Measurements from ENCODE around the gene ZNF831. TPM values are rescaled to one million over a fixed set of nuclear protein-coding genes. Genes with fewer than 3 reads are reported as not detected.
A peak's percentile ranks its signal among the peaks of the same experiment; 100 is the strongest.

Gene ZNF831
- total RNA-seq, 1 donor from 2014 or later = 3.4 TPM

DNA sequence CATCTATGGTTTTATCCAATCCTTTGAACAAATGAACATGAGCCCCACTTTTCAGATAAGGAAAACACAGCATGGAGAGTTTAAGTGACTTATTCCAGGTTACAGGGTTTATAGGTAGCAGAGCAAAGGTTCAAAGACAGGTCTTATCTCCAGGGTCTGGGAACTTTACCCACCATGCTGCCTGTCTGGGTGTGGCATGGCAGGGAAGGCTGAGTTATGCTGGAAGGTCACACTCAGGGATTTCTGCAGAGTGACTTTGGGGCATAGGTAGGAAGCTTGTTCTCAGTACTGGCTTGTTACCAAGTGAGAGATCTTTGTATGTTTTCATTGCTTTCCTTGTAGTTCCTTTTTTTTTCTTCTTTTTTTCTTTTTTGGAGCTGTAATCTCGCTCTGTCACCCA is 1.8 kb downstream of the ZNF831 start:
- H3K36me3 Mint-ChIP-seq (ENCODE audit: low read depth) = peaks cover 20% of the 10 kb centered on the region
- peaks cover 88% of the 10 kb centered on the region for H3K4me1 Mint-ChIP-seq (ENCODE audit: low read depth)
- intact Hi-C loops (cut with micrococcal nuclease) = loop anchor here (2.0 to 10.0 kb wide), 5 partner anchors 273 to 1771 kb away; partner anchors contain the start of genes RBM38, STX16 and VAPB
- peak overlapping the region; percentile 98 for H3K27ac Mint-ChIP-seq
- peaks cover 12% of the 10 kb centered on the region for H3K9me3 Mint-ChIP-seq
- H3K4me3 Mint-ChIP-seq = peak overlapping the region; percentile 88
- H3K27me3 Mint-ChIP-seq (ENCODE audit: insufficient read depth) = no peaks in the 10 kb centered on the region
- no peak for DNase-seq (ENCODE audit: low spot score)

DNA sequence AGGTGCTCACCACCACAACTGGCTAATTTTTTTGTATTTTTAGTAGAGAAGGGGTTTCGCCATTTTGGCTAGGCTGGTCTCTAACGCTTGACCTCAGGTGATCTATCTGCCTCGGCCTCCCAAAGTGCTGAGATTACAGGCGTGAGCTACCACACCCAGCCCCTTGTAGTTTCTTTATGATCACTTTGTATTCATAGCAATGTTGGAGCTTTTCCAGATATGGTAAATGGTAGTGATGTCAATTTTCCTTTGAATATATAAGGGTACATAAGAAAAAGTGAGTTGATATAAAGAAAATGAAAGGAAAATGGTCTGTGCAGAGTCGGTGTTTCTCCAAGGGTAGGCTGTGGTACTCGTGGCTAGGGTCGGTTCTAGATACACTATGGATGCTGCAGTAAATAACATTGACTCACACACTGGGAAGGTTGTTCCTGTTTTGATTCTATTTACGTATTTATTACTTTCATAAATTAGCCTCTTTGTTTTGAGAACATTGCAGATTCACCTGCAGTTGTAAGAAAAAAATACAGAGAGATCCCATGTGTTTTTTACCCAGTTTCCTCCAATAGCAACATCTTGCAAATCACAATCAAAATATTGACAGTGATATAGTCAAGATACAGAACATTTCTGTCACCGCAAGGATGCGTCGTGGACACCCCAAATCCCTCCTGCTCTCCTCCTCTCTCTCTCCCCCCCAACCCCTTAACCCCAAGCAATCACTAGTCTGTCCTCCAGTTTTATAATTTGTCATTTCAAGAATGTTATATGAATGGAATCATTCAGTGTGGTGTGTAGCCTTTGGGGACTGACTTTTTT is 2.5 kb downstream of the ZNF831 start:
- peak overlapping the region; percentile 98 for H3K27ac Mint-ChIP-seq
- intact Hi-C loops (cut with micrococcal nuclease) = loop anchor here (1.0 to 10.0 kb wide), 9 partner anchors 11 to 1771 kb away; partner anchors contain the start of genes ATP5F1E, NELFCD, RBM38 and STX16
- H3K36me3 Mint-ChIP-seq (ENCODE audit: low read depth) = peaks cover 25% of the 10 kb centered on the region
- no peak for DNase-seq (ENCODE audit: low spot score)
- peak overlapping the region; percentile 88 for H3K4me3 Mint-ChIP-seq
- peaks cover 13% of the 10 kb centered on the region for H3K9me3 Mint-ChIP-seq
- H3K27me3 Mint-ChIP-seq (ENCODE audit: insufficient read depth) = no peaks in the 10 kb centered on the region
- peaks cover 88% of the 10 kb centered on the region for H3K4me1 Mint-ChIP-seq (ENCODE audit: low read depth)

DNA sequence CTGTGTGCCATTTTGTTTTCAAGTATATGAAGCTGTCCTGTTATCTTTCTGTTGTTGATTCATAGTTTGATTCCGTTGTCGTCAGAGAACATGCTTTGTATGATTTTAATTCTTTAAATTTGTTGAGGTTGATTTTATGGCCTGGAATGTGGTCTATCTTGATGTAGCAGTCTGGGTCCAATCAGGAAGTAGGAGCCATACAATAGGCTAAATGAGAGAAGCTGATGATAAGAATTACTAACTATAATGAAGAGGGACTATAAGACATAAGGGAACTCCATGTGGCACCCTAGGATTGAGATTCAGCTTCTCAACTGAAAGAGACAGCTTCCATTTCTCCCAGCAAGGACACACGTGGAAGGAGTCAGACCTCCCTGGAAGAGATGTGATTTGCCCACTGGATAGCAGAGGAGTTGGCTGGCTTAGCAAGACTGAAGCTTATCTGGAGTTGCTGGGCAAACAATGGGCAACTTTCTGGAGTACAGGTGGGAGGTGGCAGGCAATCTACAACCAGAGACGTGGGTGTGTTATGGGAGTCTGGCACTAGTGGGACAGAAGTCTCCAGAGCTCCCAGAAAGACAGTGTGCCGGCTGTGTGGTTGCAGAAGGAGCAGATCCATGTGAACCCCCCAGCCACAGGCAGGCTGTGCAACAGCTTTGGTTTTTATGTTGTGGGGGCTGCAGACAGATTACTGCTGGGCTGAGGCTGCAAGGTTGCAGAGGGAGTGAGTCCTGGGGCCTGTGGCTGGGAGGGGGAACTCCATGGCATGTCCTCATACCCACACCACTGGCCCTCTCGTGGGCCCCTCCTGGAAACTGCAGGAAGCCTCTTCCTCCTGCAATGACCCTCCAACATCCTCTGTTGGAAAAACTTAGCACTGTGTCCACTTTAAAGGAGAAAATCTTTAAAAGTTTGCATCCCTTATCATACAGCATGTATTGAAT is 7.1 kb downstream of the ZNF831 start:
- DNase-seq (ENCODE audit: low spot score) = no peak
- intact Hi-C loops (cut with micrococcal nuclease) = no loop called here
- Mint-ChIP-seq H3K27ac (no peak overlapping the region), H3K4me1 (ENCODE audit: low read depth) (peaks cover 68% of the 10 kb centered on the region), H3K36me3 (ENCODE audit: low read depth) (peaks cover 41% of the 10 kb centered on the region), H3K27me3 (ENCODE audit: insufficient read depth) (no peaks in the 10 kb centered on the region), H3K4me3 (no peak overlapping the region), H3K9me3 (peaks cover 13% of the 10 kb centered on the region)

DNA sequence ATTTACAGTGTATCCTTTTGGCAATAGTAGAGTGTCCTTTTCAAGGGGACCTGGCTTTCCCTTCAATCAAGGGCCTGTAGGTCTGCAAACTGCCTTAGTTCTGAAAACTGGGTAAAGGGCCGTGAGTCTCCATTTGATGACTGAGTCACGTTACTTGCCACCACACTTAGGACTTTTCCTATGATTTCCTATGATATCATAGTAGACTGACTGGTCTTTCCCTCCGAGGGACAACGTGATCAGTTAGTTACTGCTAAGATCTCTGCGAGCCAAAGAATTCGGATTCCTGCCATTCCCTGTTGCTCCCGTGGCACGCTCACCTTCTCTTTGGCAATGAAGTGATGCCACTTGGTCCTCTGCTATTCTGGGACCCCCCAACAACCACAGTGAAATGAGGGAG is 8.4 kb downstream of the ZNF831 start:
- intact Hi-C loops (cut with micrococcal nuclease) = no loop called here
- H3K36me3 Mint-ChIP-seq (ENCODE audit: low read depth) = peaks cover 46% of the 10 kb centered on the region

DNA sequence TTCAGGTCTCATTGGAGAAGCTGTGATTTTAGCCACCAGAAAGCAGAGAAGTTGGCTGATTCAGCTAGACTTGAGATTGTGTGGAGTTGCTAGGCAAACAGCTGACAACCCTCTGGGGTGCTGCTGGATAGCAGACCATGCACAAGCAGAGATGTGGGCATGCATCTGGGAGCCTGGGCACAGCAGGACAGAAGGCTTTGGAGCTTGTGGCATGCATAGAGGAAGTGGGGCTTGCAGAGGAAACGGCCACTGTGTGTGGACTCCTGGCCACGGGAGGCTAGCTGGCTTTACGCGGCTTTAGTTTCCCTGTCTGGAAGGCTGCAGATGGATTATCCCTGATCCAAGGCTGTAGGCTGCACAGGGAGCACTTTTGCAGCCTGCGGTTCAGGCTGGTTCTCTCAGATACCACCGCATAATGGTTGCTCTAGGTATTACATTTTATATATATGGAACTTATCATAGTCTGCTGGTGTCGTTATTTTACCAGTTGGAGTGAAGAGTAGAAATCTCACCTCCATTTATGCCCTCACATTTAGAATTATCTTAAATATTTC is 10.4 kb downstream of the ZNF831 start:
- Mint-ChIP-seq H3K9me3 (peaks cover 10% of the 10 kb centered on the region), H3K36me3 (ENCODE audit: low read depth) (peaks cover 45% of the 10 kb centered on the region), H3K27me3 (ENCODE audit: insufficient read depth) (no peaks in the 10 kb centered on the region), H3K27ac (no peak overlapping the region), H3K4me3 (no peak overlapping the region), H3K4me1 (ENCODE audit: low read depth) (peaks cover 69% of the 10 kb centered on the region)
- no peak for DNase-seq (ENCODE audit: low spot score)
- intact Hi-C loops (cut with micrococcal nuclease) = no loop called here

More for the DNA sequence above, 8.4 kb downstream of the ZNF831 start:
- peaks cover 68% of the 10 kb centered on the region for H3K4me1 Mint-ChIP-seq (ENCODE audit: low read depth)
- no peaks in the 10 kb centered on the region for H3K27me3 Mint-ChIP-seq (ENCODE audit: insufficient read depth)
- DNase-seq (ENCODE audit: low spot score) = no peak
- H3K4me3 Mint-ChIP-seq = no peak overlapping the region
- H3K9me3 Mint-ChIP-seq = peaks cover 13% of the 10 kb centered on the region
- no peak overlapping the region for H3K27ac Mint-ChIP-seq

DNA sequence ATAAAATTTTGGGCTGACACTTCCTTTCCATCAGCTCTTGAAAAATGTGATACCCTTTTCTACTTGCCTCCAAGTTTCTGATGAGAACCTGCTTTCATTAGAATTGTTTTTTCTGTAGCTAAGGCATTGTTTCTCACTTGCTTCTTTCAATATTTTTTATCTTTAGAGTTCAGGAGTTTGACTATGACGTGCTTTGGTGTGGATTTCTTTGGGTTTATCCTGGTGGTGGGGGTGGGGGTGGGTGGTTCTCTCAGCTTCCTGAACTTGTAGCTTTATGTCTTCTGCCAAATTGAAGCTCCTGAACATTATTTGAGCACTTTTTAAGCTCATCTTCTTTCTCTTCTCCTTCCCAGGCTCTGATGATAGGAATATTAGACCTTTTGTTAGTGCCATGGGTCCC is 11.4 kb downstream of the ZNF831 start:
- DNase-seq (ENCODE audit: low spot score) = no peak
- no peak overlapping the region for H3K4me3 Mint-ChIP-seq
- H3K27ac Mint-ChIP-seq = peak overlapping the region; percentile 69
- peaks cover 5% of the 10 kb centered on the region for H3K9me3 Mint-ChIP-seq
- H3K36me3 Mint-ChIP-seq (ENCODE audit: low read depth) = peaks cover 40% of the 10 kb centered on the region
- no peaks in the 10 kb centered on the region for H3K27me3 Mint-ChIP-seq (ENCODE audit: insufficient read depth)
- H3K4me1 Mint-ChIP-seq (ENCODE audit: low read depth) = peaks cover 68% of the 10 kb centered on the region
- intact Hi-C loops (cut with micrococcal nuclease) = no loop called here

DNA sequence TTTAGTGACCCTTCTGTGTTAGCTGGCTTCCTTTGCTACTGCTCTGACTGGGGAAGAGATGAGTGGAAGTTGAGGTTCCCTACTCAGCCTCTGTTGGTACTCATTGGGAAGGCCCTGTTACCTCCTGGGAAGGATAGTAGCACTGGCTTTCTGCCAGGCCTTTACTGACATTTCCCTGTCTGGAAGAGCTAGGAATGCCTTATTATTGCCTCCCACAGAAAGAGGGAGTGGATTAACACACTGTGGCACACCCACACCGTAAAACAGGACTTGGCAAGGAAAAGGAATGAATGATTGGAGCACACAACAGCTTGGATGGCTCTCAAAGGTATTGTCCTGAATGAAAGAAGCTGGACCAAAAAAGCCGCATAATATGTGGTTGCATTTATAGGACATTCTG is 12.2 kb downstream of the ZNF831 start:
- Mint-ChIP-seq H3K27me3 (ENCODE audit: insufficient read depth) (no peaks in the 10 kb centered on the region), H3K9me3 (peaks cover 1% of the 10 kb centered on the region), H3K4me3 (no peak overlapping the region), H3K27ac (no peak overlapping the region), H3K4me1 (ENCODE audit: low read depth) (peaks cover 60% of the 10 kb centered on the region), H3K36me3 (ENCODE audit: low read depth) (peaks cover 36% of the 10 kb centered on the region)
- no peak for DNase-seq (ENCODE audit: low spot score)
- intact Hi-C loops (cut with micrococcal nuclease) = no loop called here

DNA sequence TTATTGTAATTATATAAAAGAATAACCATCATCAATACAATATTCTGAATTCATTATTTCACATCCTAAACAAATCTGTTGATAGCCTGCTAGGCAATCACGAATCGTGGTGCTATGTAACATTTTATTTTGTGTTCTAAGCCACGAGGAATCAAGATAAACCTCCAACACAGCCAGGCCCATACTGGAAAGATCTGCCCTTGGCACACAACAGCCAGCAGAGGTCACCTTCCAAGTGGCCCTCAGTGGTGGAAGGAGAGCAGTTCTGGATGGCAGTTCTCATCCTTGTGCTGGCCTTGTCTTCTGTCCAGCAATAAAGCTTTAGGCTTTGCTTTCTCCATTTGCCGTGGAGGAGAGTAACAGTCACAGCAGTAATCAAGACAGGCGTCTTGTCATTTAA is 13.2 kb downstream of the ZNF831 start:
- no peak overlapping the region for H3K4me3 Mint-ChIP-seq
- peaks cover 11% of the 10 kb centered on the region for H3K9me3 Mint-ChIP-seq
- H3K36me3 Mint-ChIP-seq (ENCODE audit: low read depth) = peaks cover 36% of the 10 kb centered on the region
- no peak overlapping the region for H3K27ac Mint-ChIP-seq
- intact Hi-C loops (cut with micrococcal nuclease) = loop anchor here (1.0 kb wide), 1 partner anchor 11 kb away; no protein-coding TSS in a partner anchor
- peaks cover 60% of the 10 kb centered on the region for H3K4me1 Mint-ChIP-seq (ENCODE audit: low read depth)
- no peak for DNase-seq (ENCODE audit: low spot score)
- H3K27me3 Mint-ChIP-seq (ENCODE audit: insufficient read depth) = no peaks in the 10 kb centered on the region

DNA sequence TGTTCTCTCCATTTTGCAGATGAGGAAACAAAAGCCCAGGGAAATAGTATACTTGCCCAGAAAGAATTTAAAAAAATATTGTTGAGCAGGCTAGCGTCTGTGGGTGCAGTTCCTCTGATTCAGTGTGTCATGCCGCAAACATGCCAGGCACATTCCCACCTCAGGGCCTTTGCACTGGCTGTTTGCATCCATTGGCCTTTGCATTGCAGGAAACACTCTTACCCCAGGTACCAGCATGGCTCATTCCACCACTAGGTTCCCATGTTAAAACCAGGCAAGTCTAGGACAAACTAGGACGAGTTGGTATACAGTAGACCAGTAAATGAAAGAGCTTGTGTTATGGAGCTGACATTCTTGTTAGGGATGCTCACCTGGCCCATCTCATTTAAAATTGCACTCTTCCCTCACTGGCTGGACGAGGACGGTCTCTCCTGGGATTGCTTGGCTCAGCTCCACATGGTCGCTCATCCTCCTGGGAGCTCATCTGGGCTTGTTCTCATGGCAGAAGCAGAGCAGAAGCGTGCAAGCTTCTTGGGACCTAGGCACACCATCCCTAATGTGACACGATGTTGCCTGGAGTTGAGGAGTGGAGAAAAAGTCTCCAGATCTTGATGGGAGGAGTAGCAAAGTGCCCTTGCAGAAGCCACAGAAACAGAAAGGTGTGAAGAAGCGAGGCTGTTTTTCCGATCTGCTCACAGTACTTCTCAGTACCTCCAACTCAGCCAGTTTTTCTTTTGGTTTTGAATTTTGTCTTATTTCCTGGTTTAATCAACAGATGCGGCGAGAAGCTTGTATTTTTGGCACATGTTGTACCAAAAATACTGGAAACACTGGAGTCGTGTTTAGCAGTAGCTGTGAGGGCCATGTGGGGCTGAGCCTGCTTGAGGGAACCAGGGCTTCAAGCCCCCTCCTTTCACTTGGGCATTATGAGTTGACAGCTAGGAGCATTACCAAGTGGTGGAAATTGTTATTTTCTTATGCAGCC is 13.9 kb downstream of the ZNF831 start:
- Mint-ChIP-seq H3K36me3 (ENCODE audit: low read depth) (peaks cover 37% of the 10 kb centered on the region), H3K27me3 (ENCODE audit: insufficient read depth) (no peaks in the 10 kb centered on the region), H3K4me3 (peak overlapping the region; percentile 74), H3K27ac (peak overlapping the region; percentile 96), H3K4me1 (ENCODE audit: low read depth) (peaks cover 67% of the 10 kb centered on the region), H3K9me3 (peaks cover 12% of the 10 kb centered on the region)
- intact Hi-C loops (cut with micrococcal nuclease) = loop anchor here (1.0 to 2.0 kb wide), 4 partner anchors 11 to 55 kb away; no protein-coding TSS in a partner anchor
- DNase-seq (ENCODE audit: low spot score) = peak; percentile 50

DNA sequence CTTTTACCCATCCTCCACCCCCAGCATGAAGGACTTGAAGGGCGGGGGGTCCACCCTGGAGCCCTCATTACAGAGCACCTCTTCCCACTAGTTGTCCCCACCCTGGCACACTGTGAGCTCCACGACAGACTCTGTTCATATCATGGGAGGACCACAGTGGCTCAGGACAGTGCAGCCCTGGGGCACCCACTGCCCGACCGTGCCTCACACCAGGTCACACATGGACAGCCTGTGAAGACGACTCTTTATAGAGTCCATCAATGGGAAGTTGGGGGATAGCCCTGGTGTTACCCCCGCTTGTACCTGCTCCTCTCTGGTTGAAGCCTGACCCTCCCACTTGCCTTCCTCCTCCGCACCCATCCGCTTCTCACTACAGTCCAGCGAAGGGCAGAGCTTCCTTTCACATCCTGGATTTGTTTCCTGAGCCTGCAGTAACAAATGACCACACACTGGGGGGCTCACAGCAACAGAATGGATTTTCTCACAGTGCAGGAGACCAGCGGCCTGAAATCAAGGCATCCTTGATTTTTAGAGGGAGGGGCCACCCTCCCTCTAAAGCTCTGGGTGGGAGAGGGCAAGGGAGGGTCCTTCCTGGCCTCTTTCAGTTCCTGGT is 15.5 kb downstream of the ZNF831 start:
- Mint-ChIP-seq H3K27ac (peak overlapping the region; percentile 96), H3K9me3 (peaks cover 12% of the 10 kb centered on the region), H3K27me3 (ENCODE audit: insufficient read depth) (no peaks in the 10 kb centered on the region), H3K4me3 (no peak overlapping the region), H3K4me1 (ENCODE audit: low read depth) (peaks cover 72% of the 10 kb centered on the region), H3K36me3 (ENCODE audit: low read depth) (peaks cover 34% of the 10 kb centered on the region)
- DNase-seq (ENCODE audit: low spot score) = no peak
- intact Hi-C loops (cut with micrococcal nuclease) = loop anchor here (1.0 to 2.0 kb wide), 3 partner anchors 16 to 57 kb away; no protein-coding TSS in a partner anchor

DNA sequence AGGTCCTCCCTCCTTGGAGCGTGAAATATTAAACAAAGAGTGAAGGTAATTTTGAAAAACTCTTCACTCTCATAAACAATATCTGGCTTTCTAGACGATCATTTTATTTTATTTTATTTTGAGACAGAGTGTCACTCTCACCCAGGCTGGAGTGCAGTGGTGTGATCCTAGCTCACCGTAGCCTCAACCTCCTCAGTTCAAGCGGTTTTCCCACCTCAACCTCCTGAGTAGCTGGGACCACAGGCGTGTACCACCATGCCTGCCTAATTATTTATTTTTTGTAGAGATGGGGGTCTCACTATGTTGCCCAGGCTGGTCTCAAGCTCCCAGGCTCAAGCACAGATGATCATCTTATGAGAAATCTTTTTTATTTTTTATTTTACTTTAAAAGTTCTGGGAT is 16.4 kb downstream of the ZNF831 start:
- Mint-ChIP-seq H3K27ac (no peak overlapping the region), H3K9me3 (peaks cover 12% of the 10 kb centered on the region), H3K36me3 (ENCODE audit: low read depth) (peaks cover 31% of the 10 kb centered on the region), H3K4me1 (ENCODE audit: low read depth) (peaks cover 74% of the 10 kb centered on the region), H3K27me3 (ENCODE audit: insufficient read depth) (no peaks in the 10 kb centered on the region), H3K4me3 (no peak overlapping the region)
- intact Hi-C loops (cut with micrococcal nuclease) = loop anchor here (2.0 kb wide), 2 partner anchors 15 to 35 kb away; no protein-coding TSS in a partner anchor
- DNase-seq (ENCODE audit: low spot score) = no peak
